Activated CD4-positive, alpha-beta T cell treated with anti-CD3 and anti-CD28 coated beads, Interleukin-2, amount 50 U/mL, for 48 hours (primary cell): ENCODE measurements around the gene PDE6G.
"Not testable (repeated sequence)": the region's sequence is repeated elsewhere in the genome, so short reads cannot be mapped to it uniquely, and the experiment has no call there.

Experiments used
- DNase-seq, 2 experiments: peaks; one replicate each; pipeline ENCODE4 v3.0.0-alpha.2; 2020

Gene PDE6G

GRCh38 chr17:81630274-81630673 lies 26.1 kb downstream of the PDE6G start:
- DNase-seq: no peak

GRCh38 chr17:81621494-81622130 lies 34.7 kb downstream of the PDE6G start:
- no peak for DNase-seq

DNA sequence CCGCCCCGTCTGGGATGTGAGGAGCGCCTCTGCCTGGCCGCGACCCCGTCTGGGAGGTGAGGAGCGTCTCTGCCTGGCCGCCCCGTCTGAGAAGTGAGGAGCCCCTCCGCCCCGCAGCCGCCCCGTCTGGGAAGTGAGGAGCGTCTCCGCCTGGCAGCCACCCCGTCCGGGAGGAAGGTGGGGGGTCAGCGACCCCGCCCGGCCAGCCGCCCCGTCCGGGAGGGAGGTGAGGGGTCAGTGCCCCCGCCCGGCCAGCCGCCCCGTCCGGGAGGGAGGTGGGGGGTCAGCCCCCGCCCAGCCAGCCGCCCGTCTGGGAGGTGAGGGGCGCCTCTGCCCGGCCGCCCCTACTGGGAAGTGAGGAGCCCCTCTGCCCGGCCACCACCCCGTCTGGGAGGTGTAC lies 38.0 kb downstream of the PDE6G start:
- DNase-seq: not testable (repeated sequence)

GRCh38 chr17:81616877-81617276 lies 39.5 kb downstream of the PDE6G start:
- no peak for DNase-seq

DNA sequence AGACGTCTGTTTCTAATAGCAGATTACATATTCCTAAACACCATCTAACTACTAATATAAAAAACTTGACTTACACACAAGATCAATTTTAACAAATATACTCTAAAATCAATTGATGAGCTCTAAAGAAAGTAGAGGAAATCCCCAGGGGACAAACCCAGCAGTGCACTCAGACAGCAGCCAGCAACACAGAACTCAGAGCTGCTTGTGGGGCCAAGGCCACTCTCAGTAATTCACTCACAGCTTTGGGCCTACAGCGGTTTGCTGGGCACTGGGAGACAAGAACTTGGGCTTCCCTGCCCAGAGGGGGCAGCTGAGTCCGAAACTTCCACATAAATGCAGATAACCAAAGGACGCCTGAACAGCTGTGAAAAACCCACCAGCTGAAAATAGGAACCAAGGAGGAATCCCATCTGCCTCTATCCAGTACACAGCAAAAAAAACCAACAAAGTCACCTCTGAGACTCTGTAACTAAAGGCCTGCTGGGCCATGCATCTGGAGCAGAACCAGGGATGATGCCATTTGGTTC lies 40.9 kb downstream of the PDE6G start:
- DNase-seq: no peak

DNA sequence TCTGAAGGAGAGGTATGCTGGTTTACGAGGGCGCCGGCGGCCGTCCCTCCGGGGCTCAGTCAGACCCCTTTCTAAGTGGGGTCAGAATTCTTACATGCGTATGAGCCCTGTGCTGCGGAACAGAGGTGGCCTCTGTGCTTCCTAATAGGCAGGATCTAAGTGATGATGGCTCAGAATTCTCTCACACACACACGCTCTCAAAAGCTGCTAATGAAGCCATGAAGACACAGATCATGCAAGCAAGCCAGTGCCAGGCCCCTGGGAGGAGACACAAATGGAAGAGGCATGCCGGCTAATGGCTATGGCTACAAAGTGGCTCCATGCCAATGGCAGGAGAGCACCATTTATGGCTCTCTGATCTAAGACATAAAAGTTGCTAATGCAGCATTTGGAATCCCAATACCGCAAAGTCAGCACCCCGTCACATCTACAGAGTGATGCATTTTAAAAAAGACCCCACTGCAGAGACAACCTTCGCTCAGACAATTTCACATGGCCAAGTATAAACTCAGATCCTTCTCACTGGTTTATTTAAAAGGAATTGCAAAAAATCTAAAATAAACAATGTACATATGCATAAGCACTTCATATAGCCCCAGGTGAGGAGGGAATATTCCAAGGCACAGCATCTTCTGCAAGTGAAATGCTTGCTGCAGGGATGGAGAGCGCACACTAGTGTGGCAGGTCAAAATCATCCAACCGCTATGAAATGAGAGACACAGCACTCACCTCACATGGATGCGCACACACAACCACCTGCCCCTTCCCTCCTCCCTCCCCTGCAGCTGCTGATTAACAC lies 44.0 kb downstream of the PDE6G start:
- no peak for DNase-seq

GRCh38 chr17:81609541-81610311 lies 46.6 kb downstream of the PDE6G start:
- no peak for DNase-seq

DNA sequence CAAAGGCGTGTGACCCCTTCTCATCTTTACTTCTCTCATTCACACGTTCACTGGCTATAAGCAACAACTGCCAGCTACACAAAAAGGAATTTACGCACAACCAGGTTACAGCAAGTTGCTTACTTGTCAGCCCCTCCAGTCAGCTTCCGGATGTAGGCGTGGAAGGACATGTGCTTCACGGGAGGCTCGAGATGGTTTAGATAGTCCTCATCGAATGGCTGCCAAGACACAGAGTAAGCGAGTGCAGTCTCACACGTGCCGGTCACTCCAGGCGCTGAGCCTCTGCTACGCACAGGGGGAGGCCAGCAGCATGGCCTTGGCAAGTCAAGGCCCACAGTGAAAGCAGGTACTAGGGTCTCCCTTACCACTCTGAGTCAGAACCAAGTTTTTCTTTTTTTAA lies 47.7 kb downstream of the PDE6G start:
- DNase-seq: no peak

GRCh38 chr17:81608082-81608481 lies 48.3 kb downstream of the PDE6G start:
- peak in 1 of 2 experiments; percentile 21 for DNase-seq

DNA sequence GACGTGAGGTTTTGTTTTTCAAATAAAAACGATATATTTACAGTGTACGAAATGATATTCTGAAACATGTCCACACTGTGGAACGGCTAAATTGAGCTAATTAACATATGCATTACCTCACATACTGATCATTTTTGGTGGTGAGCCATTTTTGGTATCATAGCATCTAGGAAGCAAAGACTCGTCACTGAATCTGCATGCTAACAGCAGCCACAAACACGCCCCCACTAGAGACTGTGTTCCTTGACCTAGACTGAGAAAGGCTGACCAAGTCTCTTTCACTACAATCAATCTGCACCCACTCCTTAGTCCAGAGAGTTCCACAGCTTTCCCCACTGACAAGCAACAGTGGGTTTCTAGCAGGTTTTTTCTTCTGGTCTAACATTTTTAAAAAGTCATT lies 48.9 kb downstream of the PDE6G start:
- DNase-seq: no peak

- no peak for DNase-seq
Measured at GRCh38 chr17:81603846-81604610, 52.3 kb downstream of the PDE6G start.

GRCh38 chr17:81601525-81602120 lies 54.7 kb downstream of the PDE6G start:
- peak in 1 of 2 experiments; percentile 34 for DNase-seq
